Vagina (tissue), 2 donors: ENCODE measurements around the gene NLGN1.

Source experiments
- CTCF ChIP-seq, 3 experiments: fragments of 450-650 bp in 2 of 3; fragments of 200-600 bp in 1 of 3; sonication (generic) in 1 of 3; IDR thresholded peaks; one replicate each; pipeline ENCODE4 v1.5.1; 2017 to 2019; ENCODE audit warnings: antibody characterized with exemption in 3 of 3, mild to moderate bottlenecking in 2 of 3, moderate library complexity in 2 of 3
- POLR2A ChIP-seq, 2 donors: fragments of 450-650 bp; IDR thresholded peaks; one replicate each; pipeline ENCODE4 v1.6.1; 2017; ENCODE audit warnings: antibody characterized with exemption in 2 of 2, mild to moderate bottlenecking in 2 of 2, moderate library complexity in 2 of 2
- POLR2AphosphoS5 ChIP-seq, 2 donors: sonication (generic); formaldehyde crosslinking; IDR thresholded peaks; one replicate each; pipeline ENCODE4 v1.9.0; 2017; ENCODE audit warnings: antibody characterized with exemption in 2 of 2, mild to moderate bottlenecking in 2 of 2, low read depth in 1 of 2; ENCODE audit not compliant: insufficient read depth in 1 of 2

GRCh38 chr3:174333640-174334039 is 936.1 kb downstream of the NLGN1 start:
- TF ChIP-seq POLR2A (IDR thresholded peaks at IDR 0.05) (no peak), CTCF (IDR thresholded peaks at IDR 0.05) (no peak), POLR2AphosphoS5 (IDR thresholded peaks at IDR 0.05; ENCODE audit: insufficient read depth in 1 of 2, low read depth in 1 of 2) (no peak)
